ENCODE data around the gene GNB5.

GNB5 gene

DNA sequence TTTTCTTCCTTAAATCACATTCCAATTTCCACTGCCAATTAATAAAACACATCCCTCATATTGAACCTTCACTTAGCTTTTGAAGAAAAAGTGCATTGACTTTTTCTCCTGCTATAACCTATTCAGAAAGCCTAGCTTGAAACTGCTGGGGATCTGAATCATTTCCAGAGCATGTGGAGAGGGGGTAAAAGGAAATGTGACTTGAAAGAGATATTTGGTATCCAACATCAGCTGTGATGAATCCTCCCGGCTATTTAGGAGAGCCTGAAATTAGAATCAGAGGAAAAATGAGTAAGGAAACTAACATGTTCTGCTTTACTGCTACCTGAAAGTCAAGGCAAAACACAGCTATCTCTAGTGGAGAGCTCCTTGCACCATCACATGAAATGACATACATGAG, 2.6 kb upstream of the GNB5 start:
- Mint-ChIP-seq H3K27me3 (no peaks in the 10 kb centered on the region), H3K4me3 (no peak overlapping the region), H3K4me1 (ENCODE audit: low read depth in 2 of 2) (no peaks in the 10 kb centered on the region), H3K27ac (no peak overlapping the region), H3K9me3 (no peaks in the 10 kb centered on the region), H3K36me3 (ENCODE audit: insufficient read depth) (no peaks in the 10 kb centered on the region)
- ATAC-seq (replicated peaks), result no peak
- DNase-seq, result no peak

- ATAC-seq (replicated peaks) (no peak), DNase-seq (no peak)
- H3K4me1 Mint-ChIP-seq (ENCODE audit: low read depth in 2 of 2), result no peaks in the 10 kb centered on the region
- H3K36me3 Mint-ChIP-seq (ENCODE audit: insufficient read depth), result no peaks in the 10 kb centered on the region
- no peaks in the 10 kb centered on the region for H3K9me3 Mint-ChIP-seq
- H3K27me3 Mint-ChIP-seq, result no peaks in the 10 kb centered on the region
- H3K27ac Mint-ChIP-seq, result no peak overlapping the region
- H3K4me3 Mint-ChIP-seq, result no peak overlapping the region
These were observed 2.1 kb upstream of the GNB5 start for GRCh38 chr15:52193321-52193720.

- Mint-ChIP-seq H3K27ac (no peak overlapping the region), H3K27me3 (no peaks in the 10 kb centered on the region), H3K36me3 (ENCODE audit: insufficient read depth) (peaks cover 3% of the 10 kb centered on the region), H3K4me1 (ENCODE audit: low read depth in 2 of 2) (peaks cover 0 to 2% of the 10 kb centered on the region in 2 donors), H3K4me3 (no peak overlapping the region), H3K9me3 (no peaks in the 10 kb centered on the region)
- DNase-seq (no peak), ATAC-seq (replicated peaks) (no peak)
These were observed 4.3 kb downstream of the GNB5 start for GRCh38 chr15:52186651-52187486.

DNA sequence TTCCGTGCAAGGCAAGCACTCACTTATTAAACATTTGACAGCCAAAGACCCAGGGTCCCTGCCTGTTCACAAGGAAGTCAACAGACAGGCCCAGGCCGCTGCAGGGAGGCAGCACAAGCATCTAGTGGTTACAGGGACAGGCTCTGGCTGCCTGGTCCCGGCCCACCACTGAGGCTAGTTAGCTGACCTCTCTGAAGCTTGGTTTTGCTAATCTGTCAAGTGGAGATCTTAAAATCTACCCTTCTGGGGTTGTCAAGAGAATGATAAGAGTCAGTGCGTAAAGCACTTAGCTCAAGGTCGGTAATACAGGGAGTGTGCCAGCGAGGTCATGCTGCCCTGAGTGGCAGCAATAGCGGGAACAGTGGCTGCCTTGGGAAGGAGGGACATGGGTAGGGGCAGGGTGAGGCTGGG, 6.0 kb downstream of the GNB5 start:
- H3K27me3 Mint-ChIP-seq, result no peaks in the 10 kb centered on the region
- ATAC-seq (replicated peaks), result no peak
- no peak for DNase-seq
- no peak overlapping the region for H3K4me3 Mint-ChIP-seq
- peaks cover 7% of the 10 kb centered on the region for H3K36me3 Mint-ChIP-seq (ENCODE audit: insufficient read depth)
- H3K9me3 Mint-ChIP-seq, result no peaks in the 10 kb centered on the region
- H3K27ac Mint-ChIP-seq, result no peak overlapping the region
- H3K4me1 Mint-ChIP-seq (ENCODE audit: low read depth in 2 of 2), result peaks cover 9 to 10% of the 10 kb centered on the region in 2 donors

DNA sequence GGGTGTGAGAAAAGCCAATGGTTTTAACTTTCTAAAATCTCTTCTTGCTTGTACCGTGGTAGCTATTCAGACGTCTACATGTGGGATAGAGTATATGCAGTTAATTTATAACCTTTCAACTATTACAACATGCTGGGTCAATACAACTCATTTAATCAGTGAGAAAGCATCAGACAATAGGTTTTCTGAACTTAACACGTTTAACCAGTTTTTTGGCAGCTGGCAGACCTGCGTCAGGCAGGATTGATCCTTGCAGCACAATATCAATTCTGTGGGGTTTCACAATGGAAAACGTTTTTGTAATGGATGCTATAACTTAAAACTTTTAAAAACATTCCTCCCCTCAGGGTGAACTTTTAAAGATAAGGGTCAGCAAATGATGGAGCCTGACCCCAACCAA, 6.5 kb downstream of the GNB5 start:
- Mint-ChIP-seq H3K27ac (no peak overlapping the region), H3K9me3 (no peaks in the 10 kb centered on the region), H3K4me1 (ENCODE audit: low read depth in 2 of 2) (peaks cover 10 to 11% of the 10 kb centered on the region in 2 donors), H3K4me3 (no peak overlapping the region), H3K27me3 (no peaks in the 10 kb centered on the region), H3K36me3 (ENCODE audit: insufficient read depth) (peaks cover 12% of the 10 kb centered on the region)
- DNase-seq (no peak), ATAC-seq (replicated peaks) (no peak)

GRCh38 chr15:52183562-52184173, 7.5 kb downstream of the GNB5 start:
- Mint-ChIP-seq H3K9me3 (no peaks in the 10 kb centered on the region), H3K27me3 (no peaks in the 10 kb centered on the region), H3K4me3 (no peak overlapping the region), H3K36me3 (ENCODE audit: insufficient read depth) (peaks cover 19% of the 10 kb centered on the region), H3K27ac (no peak overlapping the region), H3K4me1 (ENCODE audit: low read depth in 2 of 2) (peaks cover 15 to 17% of the 10 kb centered on the region in 2 donors)
- DNase-seq, result peak in 1 of 3 experiments; percentile 20
- no peak for ATAC-seq (replicated peaks)

GRCh38 chr15:52181938-52182780, 9.0 kb downstream of the GNB5 start:
- peak overlapping the region in 1 of 2 donors; percentile 35 for H3K27ac Mint-ChIP-seq
- no peak for ATAC-seq (replicated peaks)
- peaks cover 25 to 30% of the 10 kb centered on the region in 2 donors for H3K4me1 Mint-ChIP-seq (ENCODE audit: low read depth in 2 of 2)

GRCh38 chr15:52180851-52181450, 10.2 kb downstream of the GNB5 start:
- Mint-ChIP-seq H3K4me1 (ENCODE audit: low read depth in 2 of 2) (peaks cover 33 to 39% of the 10 kb centered on the region in 2 donors), H3K27ac (peak overlapping the region; percentile 96 to 97), H3K4me3 (peak overlapping the region; percentile 87), H3K27me3 (no peaks in the 10 kb centered on the region), H3K9me3 (no peaks in the 10 kb centered on the region), H3K36me3 (ENCODE audit: insufficient read depth) (peaks cover 19% of the 10 kb centered on the region)
- DNase-seq, result no peak
- ATAC-seq (replicated peaks), result no peak

More at GRCh38 chr15:52181938-52182780, 9.0 kb downstream of the GNB5 start:
- Mint-ChIP-seq H3K27me3 (no peaks in the 10 kb centered on the region), H3K4me3 (no peak overlapping the region), H3K36me3 (ENCODE audit: insufficient read depth) (peaks cover 22% of the 10 kb centered on the region), H3K9me3 (no peaks in the 10 kb centered on the region)
- no peak for DNase-seq

DNA sequence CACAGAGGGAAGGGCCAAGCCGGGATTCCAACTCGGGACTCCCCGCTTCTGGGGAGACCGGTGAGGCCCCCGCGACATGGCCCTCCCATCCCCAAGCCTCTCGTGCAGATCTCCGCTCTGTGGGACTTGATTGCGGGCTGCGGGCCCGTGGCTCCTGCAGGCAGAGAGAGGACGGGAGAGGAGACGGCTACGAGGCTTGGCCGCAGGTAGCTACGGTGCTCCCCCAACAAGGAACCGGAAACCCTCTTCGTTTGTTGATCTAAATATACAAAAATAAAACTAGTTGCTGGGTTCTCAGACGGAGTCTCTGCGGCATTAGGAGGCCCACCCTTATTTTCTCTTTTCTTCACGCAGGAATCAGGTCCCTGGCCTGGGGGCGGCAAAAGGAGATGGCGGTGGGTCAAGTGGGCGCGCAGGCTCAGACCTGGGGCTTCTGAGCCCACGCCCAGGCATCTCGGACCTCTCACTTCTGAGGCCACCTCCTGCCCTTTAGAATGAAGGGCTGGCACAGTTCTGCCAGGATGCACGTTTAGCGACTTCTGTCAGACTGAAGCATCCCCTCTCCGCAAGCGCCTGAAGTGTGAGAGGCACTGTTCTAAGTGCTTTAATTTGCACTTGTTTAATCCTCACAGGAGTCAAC, 10.9 kb downstream of the GNB5 start:
- Mint-ChIP-seq H3K9me3 (no peaks in the 10 kb centered on the region), H3K36me3 (ENCODE audit: insufficient read depth) (peaks cover 25% of the 10 kb centered on the region), H3K4me1 (ENCODE audit: low read depth in 2 of 2) (peaks cover 34 to 41% of the 10 kb centered on the region in 2 donors), H3K27ac (peak overlapping the region; percentile 96 to 97), H3K4me3 (peak overlapping the region; percentile 87), H3K27me3 (no peaks in the 10 kb centered on the region)
- ATAC-seq (replicated peaks), result peak; percentile 49
- peak; percentile 43 to 52 (median 48) for DNase-seq

DNA sequence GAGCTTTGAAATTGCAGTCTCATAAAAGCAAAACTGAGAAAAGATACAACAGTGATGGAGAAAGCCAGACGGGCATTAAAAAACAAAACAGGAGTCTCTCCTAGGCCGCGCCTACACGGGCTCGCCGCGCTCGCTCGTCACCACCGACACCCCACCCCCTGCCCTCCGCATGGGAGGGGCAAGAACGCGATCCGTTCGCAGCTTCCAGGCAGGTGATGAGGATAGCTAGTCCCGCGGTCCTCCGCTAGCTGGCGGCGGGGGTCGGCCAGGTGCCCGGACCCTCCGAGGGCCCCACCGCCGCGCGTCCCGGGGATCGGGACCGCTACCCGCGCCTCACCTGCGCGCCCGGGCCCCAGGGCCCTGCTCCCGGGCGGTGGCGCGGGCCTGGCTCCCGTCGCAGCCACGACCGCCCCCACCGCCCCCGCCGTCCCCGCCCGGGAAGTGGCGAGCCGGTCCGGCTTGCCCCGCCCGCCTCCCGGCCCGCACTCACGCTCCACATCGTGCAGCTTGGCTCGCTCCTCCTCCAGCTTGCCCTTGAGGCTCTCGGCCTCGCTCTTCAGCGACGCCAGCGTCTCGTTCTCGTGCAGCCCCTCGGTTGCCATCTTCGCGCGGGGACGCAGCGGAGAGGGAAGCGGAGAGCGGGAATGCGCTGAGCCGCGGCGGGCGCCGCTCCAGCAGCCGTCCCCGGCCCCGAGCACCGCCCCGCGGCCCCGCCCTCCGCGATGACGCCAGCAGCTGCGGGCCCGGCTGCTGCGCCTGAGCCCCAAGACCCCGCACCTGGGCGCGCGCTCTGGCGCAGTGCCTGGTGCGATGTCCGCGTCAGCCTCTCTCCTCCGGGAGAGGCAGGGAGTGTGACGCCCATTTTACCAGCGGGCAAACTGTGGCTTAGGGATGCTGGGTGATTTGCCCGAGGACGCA, 11.7 kb downstream of the GNB5 start:
- DNase-seq (peak; percentile 85 to 89 (median 87)), ATAC-seq (replicated peaks) (peak; percentile 77)
- H3K36me3 Mint-ChIP-seq (ENCODE audit: insufficient read depth), result peaks cover 25% of the 10 kb centered on the region
- H3K27ac Mint-ChIP-seq, result peak overlapping the region; percentile 96 to 97
- no peaks in the 10 kb centered on the region for H3K27me3 Mint-ChIP-seq
- peaks cover 34 to 41% of the 10 kb centered on the region in 2 donors for H3K4me1 Mint-ChIP-seq (ENCODE audit: low read depth in 2 of 2)
- H3K4me3 Mint-ChIP-seq, result peak overlapping the region; percentile 87
- H3K9me3 Mint-ChIP-seq, result no peaks in the 10 kb centered on the region

DNA sequence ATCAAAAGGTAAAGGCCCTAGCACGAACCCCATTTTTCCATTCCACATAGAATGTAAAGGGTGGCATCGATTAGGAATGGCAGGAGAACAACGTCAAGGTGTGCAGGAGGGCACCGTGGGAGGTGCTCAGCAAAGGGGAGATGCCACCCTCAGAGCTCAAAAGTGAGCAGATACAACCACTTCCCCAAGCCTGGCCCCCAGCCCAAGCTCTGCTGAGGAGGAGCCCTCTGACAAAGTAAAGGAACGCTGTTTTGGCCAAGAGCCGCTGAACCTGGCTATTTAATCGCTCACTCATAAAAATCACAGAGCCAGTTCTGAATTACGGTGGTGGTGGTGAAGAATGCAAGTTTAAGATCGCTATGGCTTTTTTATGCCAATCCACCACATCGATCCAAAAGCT, 12.4 kb downstream of the GNB5 start:
- DNase-seq, result no peak
- Mint-ChIP-seq H3K9me3 (no peaks in the 10 kb centered on the region), H3K27me3 (no peaks in the 10 kb centered on the region), H3K36me3 (ENCODE audit: insufficient read depth) (peaks cover 25% of the 10 kb centered on the region), H3K27ac (peak overlapping the region; percentile 96 to 97), H3K4me3 (peak overlapping the region; percentile 87), H3K4me1 (ENCODE audit: low read depth in 2 of 2) (peaks cover 40 to 47% of the 10 kb centered on the region in 2 donors)
- ATAC-seq (replicated peaks), result no peak

GRCh38 chr15:52172869-52173268, 18.3 kb downstream of the GNB5 start:
- no peak overlapping the region for H3K27ac Mint-ChIP-seq

More at GRCh38 chr15:52172869-52173268, 18.3 kb downstream of the GNB5 start:
- H3K36me3 Mint-ChIP-seq (ENCODE audit: insufficient read depth), result peaks cover 9% of the 10 kb centered on the region
- H3K4me1 Mint-ChIP-seq (ENCODE audit: low read depth in 2 of 2), result peaks cover 38 to 51% of the 10 kb centered on the region in 2 donors
- DNase-seq (no peak), ATAC-seq (replicated peaks) (no peak)
- H3K4me3 Mint-ChIP-seq, result no peak overlapping the region
- H3K9me3 Mint-ChIP-seq, result no peaks in the 10 kb centered on the region
- H3K27me3 Mint-ChIP-seq, result no peaks in the 10 kb centered on the region

Data from effector memory CD8-positive, alpha-beta T cell (primary cell).